Naive B cell (primary cell): ENCODE measurements around the gene ADPRHL1. TPM values are rescaled to one million over a fixed set of nuclear protein-coding genes. Genes with fewer than 3 reads are reported as not detected.

ENCODE experiments used
- ATAC-seq, 2 donors: fragments of 150-1000 bp; cut with Tn5 transposase; 2 replicates each; pipeline ENCODE4 v1.10.0; 2021; ENCODE audit warnings: low read depth in 2 of 2, mild to moderate bottlenecking in 2 of 2, moderate library complexity in 2 of 2
- DNase-seq: peaks from one replicate; pipeline ENCODE4 v3.0.0; 2022
- H3K27ac Mint-ChIP-seq, 6 donors: one replicate each; pipeline ENCODE4 v1.8.0; 2020 to 2022; ENCODE audit warnings: mild to moderate bottlenecking in 6 of 6, mixed read lengths in 6 of 6, moderate library complexity in 5 of 6, inconsistent platforms in 2 of 6
- H3K27me3 Mint-ChIP-seq, 3 donors: one replicate each; pipeline ENCODE4 v1.8.0; 2021 to 2022; ENCODE audit warnings: mixed read lengths in 3 of 3, mild to moderate bottlenecking in 1 of 3
- H3K36me3 Mint-ChIP-seq, 2 donors: one replicate each; pipeline ENCODE4 v1.8.0; 2020 to 2022; ENCODE audit warnings: mixed read lengths in 2 of 2, inconsistent platforms in 1 of 2, mild to moderate bottlenecking in 1 of 2
- H3K4me1 Mint-ChIP-seq, 3 donors: one replicate each; pipeline ENCODE4 v1.8.0; 2020 to 2022; ENCODE audit warnings: mixed read lengths in 3 of 3, inconsistent platforms in 1 of 3, mild to moderate bottlenecking in 1 of 3, moderate library complexity in 1 of 3
- H3K4me3 Mint-ChIP-seq, 8 donors: one replicate each; pipeline ENCODE4 v1.8.0; 2020 to 2022; ENCODE audit warnings: mild to moderate bottlenecking in 8 of 8, mixed read lengths in 8 of 8, moderate library complexity in 8 of 8, inconsistent platforms in 2 of 8
- H3K9me3 Mint-ChIP-seq, 7 donors: one replicate each; pipeline ENCODE4 v1.8.0; 2020 to 2022; ENCODE audit warnings: mixed read lengths in 7 of 7, mild to moderate bottlenecking in 5 of 7, inconsistent platforms in 2 of 7, moderate library complexity in 1 of 7
- polyA plus RNA-seq, 6 donors: library from polyadenylated mRNA; unstranded; fragments of 300-500 nt; fragmentation: Illumina TruSeq; gene quantifications; one replicate each; pipeline ENCODE4 v1.2.3, GENCODE V29; 2021; ENCODE audit warnings: low read depth in 6 of 6

Gene ADPRHL1
- polyA plus RNA-seq, 6 donors from 2014 or later = 0.54 to 0.75 TPM; not detected in 4

GRCh38 chr13:113367020-113367560 is 86.2 kb downstream of the ADPRHL1 start:
- Mint-ChIP-seq H3K4me1 (peaks cover 0 to 3% (median 0%) of the 10 kb centered on the region in 3 donors), H3K4me3 (no peak overlapping the region), H3K9me3 (peaks cover 0 to 4% (median 0%) of the 10 kb centered on the region in 7 donors), H3K27ac (no peak overlapping the region), H3K27me3 (peaks cover 14 to 24% (median 19%) of the 10 kb centered on the region in 3 donors), H3K36me3 (no peaks in the 10 kb centered on the region)
- no peak for DNase-seq
- no peak for ATAC-seq

- ATAC-seq (no peak), DNase-seq (no peak)
- H3K27me3 Mint-ChIP-seq = peaks cover 19 to 24% (median 19%) of the 10 kb centered on the region in 3 donors
- H3K9me3 Mint-ChIP-seq = peaks cover 0 to 4% (median 0%) of the 10 kb centered on the region in 7 donors
- peak overlapping the region in 3 of 8 donors; percentile 11 to 72 (median 66) for H3K4me3 Mint-ChIP-seq
- H3K4me1 Mint-ChIP-seq = peaks cover 0 to 3% (median 3%) of the 10 kb centered on the region in 3 donors
- peak overlapping the region in 2 of 6 donors; percentile 48 to 69 for H3K27ac Mint-ChIP-seq
- H3K36me3 Mint-ChIP-seq = no peaks in the 10 kb centered on the region
Measured at GRCh38 chr13:113365971-113366588, 87.2 kb downstream of the ADPRHL1 start.

- DNase-seq (no peak), ATAC-seq (no peak)
- H3K4me1 Mint-ChIP-seq = peaks cover 0 to 4% (median 3%) of the 10 kb centered on the region in 3 donors
- peaks cover 0 to 4% (median 0%) of the 10 kb centered on the region in 7 donors for H3K9me3 Mint-ChIP-seq
- H3K4me3 Mint-ChIP-seq = peak overlapping the region in 7 of 8 donors; percentile 29 to 72 (median 66)
- peak overlapping the region in 3 of 6 donors; percentile 6 to 69 (median 48) for H3K27ac Mint-ChIP-seq
- peaks cover 19 to 27% (median 19%) of the 10 kb centered on the region in 3 donors for H3K27me3 Mint-ChIP-seq
- no peaks in the 10 kb centered on the region for H3K36me3 Mint-ChIP-seq
Measured at GRCh38 chr13:113365583-113365970, 87.7 kb downstream of the ADPRHL1 start.

- H3K4me1 Mint-ChIP-seq = peaks cover 0 to 4% (median 3%) of the 10 kb centered on the region in 3 donors
- peak overlapping the region; percentile 43 to 77 (median 64) for H3K4me3 Mint-ChIP-seq
- peak overlapping the region in 1 of 6 donors; percentile 6 for H3K27ac Mint-ChIP-seq
- no peaks in the 10 kb centered on the region for H3K36me3 Mint-ChIP-seq
- DNase-seq (no peak), ATAC-seq (no peak)
- H3K27me3 Mint-ChIP-seq = peaks cover 19 to 33% (median 23%) of the 10 kb centered on the region in 3 donors
- H3K9me3 Mint-ChIP-seq = peaks cover 0 to 4% (median 0%) of the 10 kb centered on the region in 7 donors
Measured at GRCh38 chr13:113364901-113365582, 88.2 kb downstream of the ADPRHL1 start.

- no peaks in the 10 kb centered on the region for H3K36me3 Mint-ChIP-seq
- no peak overlapping the region for H3K27ac Mint-ChIP-seq
- H3K4me3 Mint-ChIP-seq = peak overlapping the region in 7 of 8 donors; percentile 19 to 68 (median 60)
- peaks cover 0 to 4% (median 0%) of the 10 kb centered on the region in 7 donors for H3K9me3 Mint-ChIP-seq
- peaks cover 0 to 4% (median 3%) of the 10 kb centered on the region in 3 donors for H3K4me1 Mint-ChIP-seq
- ATAC-seq (no peak), DNase-seq (no peak)
- H3K27me3 Mint-ChIP-seq = peaks cover 19 to 39% (median 26%) of the 10 kb centered on the region in 3 donors
Measured at GRCh38 chr13:113364311-113364889, 88.9 kb downstream of the ADPRHL1 start.

DNA sequence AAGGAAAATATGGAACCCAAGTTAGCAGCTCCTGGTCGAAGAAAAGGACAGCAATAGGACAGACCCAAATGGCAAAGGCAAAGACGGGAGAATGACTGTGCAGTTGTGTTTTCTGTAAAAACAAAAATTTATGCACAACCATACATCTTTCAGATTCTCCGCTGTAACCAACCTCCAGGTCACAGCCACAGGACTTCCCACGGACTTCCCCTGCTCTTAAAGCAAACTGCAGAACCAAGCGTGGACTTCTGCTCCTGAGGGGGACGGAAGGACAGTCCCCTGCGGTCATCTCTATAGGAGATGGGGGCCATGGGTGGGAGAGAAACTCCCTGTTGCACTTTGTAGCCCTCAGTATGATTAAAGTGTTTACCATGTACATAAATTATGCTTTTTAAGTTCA is 91.9 kb downstream of the ADPRHL1 start:
- DNase-seq (no peak), ATAC-seq (no peak)
- Mint-ChIP-seq H3K9me3 (peaks cover 0 to 4% (median 0%) of the 10 kb centered on the region in 7 donors), H3K27ac (no peak overlapping the region), H3K4me3 (no peak overlapping the region), H3K4me1 (peaks cover 0 to 4% (median 3%) of the 10 kb centered on the region in 3 donors), H3K36me3 (no peaks in the 10 kb centered on the region), H3K27me3 (peaks cover 26 to 50% (median 28%) of the 10 kb centered on the region in 3 donors)

DNA sequence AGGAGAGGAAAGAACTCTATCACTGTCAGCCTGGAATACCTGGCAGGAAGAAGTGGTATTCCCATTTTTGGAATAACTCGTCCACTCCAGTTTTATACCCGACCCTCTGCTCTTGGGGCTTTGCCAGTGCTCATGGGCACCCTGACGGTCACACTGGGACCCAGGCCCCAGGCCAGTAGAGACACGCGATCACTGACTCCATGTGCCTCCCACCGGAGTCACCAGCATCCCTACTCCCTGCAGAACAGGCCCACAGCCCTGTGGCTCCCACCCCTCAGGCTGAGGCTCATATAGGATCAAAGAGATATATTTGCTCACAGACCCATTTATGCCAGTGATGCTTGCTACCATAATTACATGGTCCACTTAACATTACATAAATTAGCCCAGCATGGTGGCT is 92.8 kb downstream of the ADPRHL1 start:
- Mint-ChIP-seq H3K27me3 (peaks cover 24 to 45% (median 24%) of the 10 kb centered on the region in 3 donors), H3K27ac (no peak overlapping the region), H3K36me3 (no peaks in the 10 kb centered on the region), H3K4me1 (peaks cover 0 to 4% (median 3%) of the 10 kb centered on the region in 3 donors), H3K4me3 (no peak overlapping the region), H3K9me3 (peaks cover 0 to 4% (median 0%) of the 10 kb centered on the region in 7 donors)
- ATAC-seq = no peak
- no peak for DNase-seq

- H3K9me3 Mint-ChIP-seq = peaks cover 0 to 4% (median 0%) of the 10 kb centered on the region in 7 donors
- H3K36me3 Mint-ChIP-seq = no peaks in the 10 kb centered on the region
- peaks cover 22 to 44% (median 24%) of the 10 kb centered on the region in 3 donors for H3K27me3 Mint-ChIP-seq
- no peak for ATAC-seq
- DNase-seq = no peak
- no peak overlapping the region for H3K4me3 Mint-ChIP-seq
- H3K27ac Mint-ChIP-seq = no peak overlapping the region
- peaks cover 0 to 4% (median 3%) of the 10 kb centered on the region in 3 donors for H3K4me1 Mint-ChIP-seq
Measured at GRCh38 chr13:113359571-113359970, 93.7 kb downstream of the ADPRHL1 start.

- Mint-ChIP-seq H3K9me3 (peaks cover 0 to 4% (median 0%) of the 10 kb centered on the region in 7 donors), H3K4me3 (no peak overlapping the region), H3K27me3 (peaks cover 22 to 44% (median 24%) of the 10 kb centered on the region in 3 donors), H3K36me3 (no peaks in the 10 kb centered on the region), H3K4me1 (peaks cover 0 to 4% (median 3%) of the 10 kb centered on the region in 3 donors), H3K27ac (no peak overlapping the region)
- ATAC-seq (no peak), DNase-seq (no peak)
Measured at GRCh38 chr13:113358653-113359190, 94.6 kb downstream of the ADPRHL1 start.

- Mint-ChIP-seq H3K27me3 (peaks cover 18 to 39% (median 22%) of the 10 kb centered on the region in 3 donors), H3K27ac (no peak overlapping the region), H3K9me3 (peaks cover 0 to 1% (median 0%) of the 10 kb centered on the region in 7 donors), H3K36me3 (no peaks in the 10 kb centered on the region), H3K4me1 (peaks cover 0 to 4% (median 0%) of the 10 kb centered on the region in 3 donors), H3K4me3 (no peak overlapping the region)
- DNase-seq (no peak), ATAC-seq (no peak)
Measured at GRCh38 chr13:113357529-113357928, 95.8 kb downstream of the ADPRHL1 start.

DNA sequence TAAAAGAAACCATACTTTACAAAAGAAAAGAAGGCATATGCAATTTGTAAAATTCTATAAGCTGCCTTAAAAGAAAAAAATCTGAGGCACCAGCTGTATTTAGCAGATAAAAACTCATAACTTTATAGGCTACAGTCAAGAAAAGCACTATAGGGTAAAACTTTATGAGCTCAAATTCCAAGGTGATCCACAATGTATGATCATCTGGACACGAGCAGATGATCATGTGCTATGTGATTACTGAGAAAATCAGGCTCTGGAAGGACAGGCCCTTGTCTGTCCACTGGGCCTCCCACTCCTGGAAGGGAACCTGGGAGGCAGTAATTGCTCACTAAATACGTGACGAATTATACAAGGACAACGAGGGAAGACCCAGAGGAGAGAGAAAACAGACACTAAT is 96.7 kb downstream of the ADPRHL1 start:
- no peak overlapping the region for H3K4me3 Mint-ChIP-seq
- H3K4me1 Mint-ChIP-seq = peaks cover 0 to 4% (median 0%) of the 10 kb centered on the region in 3 donors

GRCh38 chr13:113355621-113356020 is 97.7 kb downstream of the ADPRHL1 start:
- Mint-ChIP-seq H3K27ac (no peak overlapping the region), H3K4me1 (no peaks in the 10 kb centered on the region), H3K4me3 (peak overlapping the region in 1 of 8 donors; percentile 44), H3K27me3 (peaks cover 16 to 35% (median 16%) of the 10 kb centered on the region in 3 donors), H3K9me3 (no peaks in the 10 kb centered on the region), H3K36me3 (no peaks in the 10 kb centered on the region)
- DNase-seq = no peak
- no peak for ATAC-seq

More for the DNA sequence above, 96.7 kb downstream of the ADPRHL1 start:
- Mint-ChIP-seq H3K27me3 (peaks cover 15 to 36% (median 21%) of the 10 kb centered on the region in 3 donors), H3K36me3 (no peaks in the 10 kb centered on the region), H3K27ac (no peak overlapping the region), H3K9me3 (no peaks in the 10 kb centered on the region)
- ATAC-seq (no peak), DNase-seq (no peak)
